Measurements from ENCODE around the gene MAP1LC3B.

Gene MAP1LC3B

GRCh38 chr16:87352818-87353217, 39.3 kb upstream of the MAP1LC3B start:
- TF ChIP-seq CTCF (IDR thresholded peaks at IDR 0.05), result no peak

DNA sequence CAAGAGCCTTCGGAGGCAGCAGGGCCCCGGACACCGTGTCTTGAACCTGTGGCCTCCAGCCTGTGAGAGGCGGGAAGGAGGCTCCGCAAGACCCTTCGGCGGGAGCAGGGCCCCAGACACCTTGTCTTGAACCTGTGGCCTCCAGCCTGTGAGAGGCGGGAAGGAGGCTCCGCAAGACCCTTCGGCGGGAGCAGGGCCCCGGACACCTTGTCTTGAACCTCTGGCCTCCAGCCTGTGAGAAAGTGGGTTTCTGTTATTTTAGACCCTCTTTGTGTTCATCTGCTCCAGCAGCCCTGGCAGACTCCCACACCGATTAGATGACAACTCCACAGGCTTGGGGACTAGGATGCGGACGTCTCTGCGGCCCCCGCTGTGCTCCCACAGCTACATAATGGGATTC, 38.5 kb upstream of the MAP1LC3B start:
- TF ChIP-seq CTCF (IDR thresholded peaks at IDR 0.05), result no peak

DNA sequence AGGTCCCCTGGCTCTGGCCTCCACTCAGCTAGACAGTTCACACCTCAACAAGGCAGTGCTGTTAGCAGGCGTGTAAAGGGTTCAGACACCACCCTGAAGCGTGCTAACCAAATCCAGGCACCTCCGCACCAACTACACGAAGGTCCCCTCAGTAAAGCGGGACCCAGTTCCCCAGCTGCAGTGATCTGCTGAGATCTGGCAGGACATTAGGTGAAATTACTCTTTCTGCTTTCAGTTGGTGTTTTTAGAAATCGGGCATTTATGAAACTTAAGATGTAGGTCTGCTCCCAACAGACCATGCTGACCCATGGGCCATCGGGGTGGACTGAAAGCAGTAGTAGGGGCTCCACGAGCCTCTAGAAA, 35.7 kb upstream of the MAP1LC3B start:
- no peak for TF ChIP-seq CTCF (IDR thresholded peaks at IDR 0.05)

DNA sequence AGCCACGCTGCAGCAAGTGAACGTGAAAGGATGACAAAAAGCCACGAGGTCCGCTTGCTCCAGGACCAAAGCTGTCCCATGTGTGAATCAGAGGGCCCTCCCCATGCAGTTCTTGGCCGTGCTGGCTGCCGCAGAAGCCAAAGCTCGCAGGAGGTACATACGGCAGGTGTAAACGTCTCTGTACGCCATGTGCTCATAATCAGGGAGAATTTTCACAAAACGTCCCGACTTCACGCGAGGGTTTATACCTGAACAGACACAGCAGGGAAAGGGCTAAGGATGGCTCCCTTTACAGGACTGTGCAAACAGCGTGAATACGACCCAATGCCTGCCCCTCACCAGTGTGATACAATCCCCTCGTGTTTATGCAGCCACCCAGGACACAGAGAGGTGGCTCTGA, 33.9 kb upstream of the MAP1LC3B start:
- no peak for TF ChIP-seq CTCF (IDR thresholded peaks at IDR 0.05)

DNA sequence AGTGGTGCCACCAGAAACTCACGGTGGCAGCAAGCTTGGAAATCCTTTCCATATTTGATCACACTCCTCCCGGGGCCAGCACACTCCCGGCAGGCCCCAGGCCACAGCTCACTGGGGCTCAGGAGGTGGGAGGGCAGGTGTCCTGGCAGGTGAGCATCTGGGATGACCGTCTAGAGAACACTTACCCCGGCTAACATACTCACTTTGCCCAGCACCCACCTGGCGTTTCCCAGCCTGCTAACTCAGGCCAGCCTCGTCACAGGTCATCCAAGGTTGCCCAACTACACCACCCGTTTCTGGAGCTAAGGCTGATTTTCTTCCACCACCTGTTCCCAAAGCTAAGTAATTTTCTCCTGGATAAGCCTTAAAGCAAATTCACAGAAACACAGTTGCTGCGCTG, 33.4 kb upstream of the MAP1LC3B start:
- TF ChIP-seq CTCF (IDR thresholded peaks at IDR 0.05), result no peak

GRCh38 chr16:87359121-87359520, 33.0 kb upstream of the MAP1LC3B start:
- no peak for TF ChIP-seq CTCF (IDR thresholded peaks at IDR 0.05)

DNA sequence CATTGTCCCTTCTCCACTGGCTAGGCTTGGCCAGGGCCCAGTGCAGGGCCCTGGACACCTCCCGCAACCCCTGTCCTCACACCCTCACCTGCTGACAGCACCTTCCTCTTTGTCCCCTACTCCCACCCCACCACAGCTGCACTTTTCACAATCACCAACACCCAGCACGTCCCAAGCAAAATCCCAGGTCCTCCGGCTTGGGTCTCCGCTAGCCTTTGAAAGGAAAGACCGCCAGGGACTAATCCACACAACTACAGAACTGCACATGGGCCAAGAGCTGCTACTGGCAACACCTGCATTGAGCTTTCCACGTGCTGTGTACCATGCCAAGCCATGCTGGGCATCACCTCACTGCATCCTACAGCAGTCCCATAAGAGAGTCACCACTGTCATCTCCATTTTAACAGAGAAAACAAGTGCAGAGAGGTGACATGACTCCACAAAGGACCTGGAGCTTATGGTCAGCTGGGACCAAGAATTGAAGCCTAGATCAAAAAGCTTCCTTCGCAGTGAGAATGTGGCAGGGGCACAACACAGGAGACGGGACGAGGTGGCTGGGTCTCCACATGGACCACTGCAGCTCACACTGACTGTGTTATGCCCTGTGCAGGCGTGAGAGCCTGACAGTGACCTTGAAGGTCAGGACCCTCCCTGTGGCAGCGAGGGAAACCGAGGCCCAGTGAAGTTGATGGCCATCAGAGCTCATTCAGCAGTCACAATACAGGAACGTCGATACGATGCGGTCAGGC, 31.1 kb upstream of the MAP1LC3B start:
- no peak for TF ChIP-seq CTCF (IDR thresholded peaks at IDR 0.05)

Measured in LNCAP (cell line).